Stimulated activated CD8-positive, alpha-beta memory T cell treated with anti-CD3 and anti-CD28 coated beads, Interleukin-4, amount 100 ng/mL, for 1 hour (primary cell): ENCODE results near the gene FLT3LG.

Experiments used
- DNase-seq, 2 donors: peaks; one replicate each; pipeline ENCODE4 v3.0.0-alpha.2; 2020; ENCODE audit warnings: low read depth in 2 of 2, low spot score in 1 of 2

The FLT3LG gene

DNA sequence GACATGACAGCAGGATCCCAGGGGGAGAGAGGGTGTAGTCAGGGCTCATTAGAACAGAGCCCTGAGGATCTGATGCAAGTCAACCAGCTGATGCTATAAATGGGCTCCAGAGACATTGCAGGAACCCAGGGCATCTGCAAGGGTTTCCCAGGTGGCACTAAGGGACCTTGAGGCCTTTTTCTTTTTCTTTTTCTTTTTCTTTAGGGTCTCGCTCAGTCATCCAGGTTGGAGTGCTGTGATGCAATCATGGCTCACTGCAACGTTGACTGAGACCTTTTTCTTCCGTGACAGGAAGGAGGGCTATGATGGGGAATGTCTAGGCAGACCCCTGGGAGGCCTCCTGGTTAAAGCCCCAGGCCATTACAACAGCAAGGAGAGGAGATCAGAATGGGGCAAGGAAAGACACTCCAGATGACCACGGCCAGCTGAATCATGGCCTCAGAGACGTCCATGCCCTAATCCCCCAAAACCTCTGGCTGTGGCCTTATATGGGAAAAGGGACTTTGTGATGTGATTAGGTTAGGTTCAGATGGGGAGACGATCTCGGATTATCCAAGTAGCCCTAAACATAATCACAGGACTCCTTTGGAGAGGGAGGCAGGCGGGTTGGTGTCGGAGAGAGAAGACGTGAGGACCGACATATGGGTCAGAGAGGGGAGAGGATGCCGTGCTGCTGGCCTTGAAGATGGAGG lies 33.9 kb downstream of the FLT3LG start:
- DNase-seq: no peak

DNA sequence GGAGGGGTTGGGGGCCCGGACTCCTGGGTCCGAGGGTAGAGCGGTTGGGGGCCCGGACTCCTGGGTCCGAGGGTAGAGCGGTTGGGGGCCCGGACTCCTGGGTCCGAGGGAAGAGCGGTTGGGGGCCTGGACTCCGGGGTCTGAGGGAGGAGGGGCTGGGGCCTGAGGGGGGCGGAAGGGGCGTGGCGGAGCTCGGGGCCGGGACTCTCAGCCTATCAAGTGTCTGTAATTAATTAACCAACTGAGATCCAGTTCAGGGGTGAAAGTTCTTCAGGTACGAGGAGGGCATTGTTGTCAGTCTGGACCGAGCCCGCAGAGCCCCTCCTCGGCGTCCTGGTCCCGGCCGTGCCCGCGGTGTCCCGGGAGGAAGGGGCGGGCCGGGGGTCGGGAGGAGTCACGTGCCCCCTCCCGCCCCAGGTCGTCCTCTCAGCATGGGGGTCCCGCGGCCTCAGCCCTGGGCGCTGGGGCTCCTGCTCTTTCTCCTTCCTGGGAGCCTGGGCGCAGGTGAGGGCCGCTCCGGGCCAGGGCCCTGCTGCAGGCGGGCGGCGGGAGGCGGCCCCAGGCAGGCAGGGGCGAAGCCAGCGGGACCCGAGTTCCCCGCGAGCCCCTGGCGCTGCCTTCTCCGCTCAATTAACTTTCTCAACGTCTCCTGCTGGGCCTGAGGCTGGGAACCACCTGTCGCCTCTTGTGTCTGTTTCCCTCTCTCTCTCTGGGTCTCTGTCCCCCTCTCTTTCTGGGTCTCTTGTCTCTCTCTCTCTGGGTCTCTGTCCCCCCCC lies 39.1 kb downstream of the FLT3LG start:
- no peak for DNase-seq

DNA sequence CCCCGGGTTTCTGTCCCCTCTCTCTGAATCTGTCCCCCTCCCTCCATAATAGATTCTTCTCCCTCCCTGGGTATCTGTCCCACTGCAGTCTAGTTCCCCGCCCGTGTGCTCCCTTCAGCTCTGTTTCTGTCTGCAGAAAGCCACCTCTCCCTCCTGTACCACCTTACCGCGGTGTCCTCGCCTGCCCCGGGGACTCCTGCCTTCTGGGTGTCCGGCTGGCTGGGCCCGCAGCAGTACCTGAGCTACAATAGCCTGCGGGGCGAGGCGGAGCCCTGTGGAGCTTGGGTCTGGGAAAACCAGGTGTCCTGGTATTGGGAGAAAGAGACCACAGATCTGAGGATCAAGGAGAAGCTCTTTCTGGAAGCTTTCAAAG lies 39.7 kb downstream of the FLT3LG start:
- no peak for DNase-seq

DNA sequence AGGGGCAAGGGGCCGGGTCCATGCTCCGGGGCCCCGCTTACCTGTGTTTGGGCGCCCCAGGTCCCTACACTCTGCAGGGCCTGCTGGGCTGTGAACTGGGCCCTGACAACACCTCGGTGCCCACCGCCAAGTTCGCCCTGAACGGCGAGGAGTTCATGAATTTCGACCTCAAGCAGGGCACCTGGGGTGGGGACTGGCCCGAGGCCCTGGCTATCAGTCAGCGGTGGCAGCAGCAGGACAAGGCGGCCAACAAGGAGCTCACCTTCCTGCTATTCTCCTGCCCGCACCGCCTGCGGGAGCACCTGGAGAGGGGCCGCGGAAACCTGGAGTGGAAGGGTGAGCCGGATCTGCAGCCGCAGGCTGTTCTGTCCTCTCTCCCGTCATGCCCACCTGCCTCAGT lies 40.1 kb downstream of the FLT3LG start:
- DNase-seq: no peak

DNA sequence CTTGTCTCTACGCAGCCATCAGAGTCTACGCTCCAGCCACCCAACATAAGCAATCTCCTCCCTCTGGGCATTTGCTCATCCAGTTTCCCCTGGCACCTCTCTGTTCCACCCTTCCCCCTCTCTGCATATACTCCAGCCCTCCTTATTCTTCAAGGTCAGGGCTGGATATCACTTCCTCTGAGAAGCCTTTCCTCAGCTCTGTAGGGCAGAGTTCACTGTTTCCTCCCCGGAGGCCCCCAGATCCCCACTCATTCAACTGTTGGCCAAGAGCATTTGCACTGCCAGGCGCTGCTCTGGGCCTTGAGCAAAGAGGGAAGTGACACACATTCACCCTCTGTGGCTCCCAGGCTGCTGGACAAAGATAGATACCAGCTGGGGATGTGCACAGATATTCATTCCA lies 41.8 kb downstream of the FLT3LG start:
- DNase-seq: no peak

DNA sequence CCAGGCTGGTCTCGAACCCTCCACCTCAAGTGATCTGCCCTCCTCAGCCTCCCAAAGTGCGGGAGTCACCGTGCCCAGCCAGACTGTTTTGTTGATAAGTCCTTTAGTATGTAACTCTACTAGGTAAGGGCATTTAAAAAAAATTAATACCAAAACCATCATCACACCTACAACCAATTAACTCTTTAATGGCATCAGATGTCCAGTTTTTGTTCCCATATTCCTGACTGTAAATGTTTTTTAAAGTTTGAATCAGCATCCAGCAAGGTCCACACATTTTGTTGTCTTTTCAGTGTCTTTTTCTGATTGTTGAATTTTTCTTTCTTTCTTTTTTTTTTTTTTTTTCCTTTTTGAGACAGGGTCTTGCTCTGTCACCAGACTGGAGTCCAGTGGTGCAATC lies 44.0 kb downstream of the FLT3LG start:
- DNase-seq: no peak

DNA sequence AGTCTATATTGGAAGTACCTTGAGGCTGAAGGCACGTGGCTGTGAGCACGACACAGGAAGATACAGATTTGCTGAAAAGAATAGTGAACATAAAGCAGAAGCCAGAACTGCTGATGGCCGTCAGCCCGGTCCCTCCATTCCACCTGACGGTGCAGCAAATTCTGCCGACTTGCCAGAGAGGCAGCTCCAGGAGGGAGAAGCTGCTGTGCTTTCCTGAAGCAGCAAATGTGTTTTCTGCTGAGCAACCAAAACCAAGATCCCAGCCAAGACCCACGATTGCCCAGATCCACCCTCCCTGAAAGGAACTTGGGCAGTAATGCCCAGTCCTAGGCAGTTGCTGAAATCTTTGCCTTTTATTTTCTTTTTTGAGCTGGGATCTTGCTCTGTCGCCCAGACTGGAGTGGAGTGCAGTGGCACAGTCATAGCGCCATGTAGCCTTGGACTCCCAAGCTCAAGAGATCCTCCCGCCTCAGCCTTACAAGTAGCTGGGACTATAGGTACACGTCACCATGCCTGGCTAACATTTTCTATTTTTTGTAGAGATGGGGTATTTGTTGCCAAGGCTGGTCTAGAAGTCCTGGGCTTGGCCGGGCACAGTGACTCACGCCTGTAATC lies 46.8 kb downstream of the FLT3LG start:
- DNase-seq: no peak

DNA sequence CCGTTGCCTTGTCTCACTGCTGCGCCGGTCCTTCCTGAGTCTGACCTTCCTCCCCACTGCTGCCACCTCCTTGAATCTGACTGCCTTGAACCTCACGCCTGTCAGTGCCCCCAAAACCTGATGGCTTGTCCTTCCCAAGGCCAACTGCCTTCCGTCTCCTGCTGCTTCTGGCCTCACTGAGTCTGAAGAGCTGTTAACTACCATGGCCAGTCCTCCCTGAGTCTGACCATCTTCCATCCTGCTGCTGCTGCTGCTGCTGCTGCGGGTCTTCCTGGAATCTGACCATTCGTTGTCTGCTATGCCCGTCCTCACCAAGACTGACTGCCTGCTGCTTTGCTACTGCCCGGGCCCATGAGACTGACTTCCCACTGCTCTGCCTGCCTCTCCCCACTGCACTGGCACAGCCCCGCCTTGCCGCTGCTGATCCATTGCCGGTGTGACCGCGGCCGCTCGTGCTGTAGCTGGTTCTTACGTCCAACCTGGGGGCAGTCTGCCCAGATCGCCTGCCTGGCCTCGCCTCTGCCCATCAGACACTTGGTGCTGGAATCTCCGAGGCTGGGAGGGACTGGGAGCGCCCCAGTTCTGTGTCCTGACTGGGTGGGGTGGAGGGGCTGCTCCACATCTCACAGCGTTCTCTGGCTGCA lies 50.9 kb downstream of the FLT3LG start:
- no peak for DNase-seq

DNA sequence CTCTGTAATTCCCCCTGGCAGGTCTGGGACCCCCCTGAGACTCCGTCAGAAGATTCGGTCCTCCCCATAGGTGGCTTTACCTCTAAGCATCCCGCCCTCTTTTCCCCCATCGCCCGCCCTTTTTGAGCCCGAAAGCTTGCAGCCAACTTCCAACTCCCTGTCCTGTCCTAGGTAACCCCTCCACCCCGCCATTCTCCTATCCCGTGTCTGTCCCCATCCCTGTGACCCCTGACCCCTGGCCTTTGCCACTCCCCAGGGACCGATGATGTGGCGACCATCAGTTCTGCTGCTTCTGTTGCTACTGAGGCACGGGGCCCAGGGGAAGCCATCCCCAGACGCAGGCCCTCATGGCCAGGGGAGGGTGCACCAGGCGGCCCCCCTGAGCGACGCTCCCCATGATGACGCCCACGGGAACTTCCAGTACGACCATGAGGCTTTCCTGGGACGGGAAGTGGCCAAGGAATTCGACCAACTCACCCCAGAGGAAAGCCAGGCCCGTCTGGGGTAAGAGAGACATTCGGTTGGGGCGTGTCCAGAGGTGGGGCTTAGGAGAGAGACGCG lies 54.3 kb downstream of the FLT3LG start:
- no peak for DNase-seq

DNA sequence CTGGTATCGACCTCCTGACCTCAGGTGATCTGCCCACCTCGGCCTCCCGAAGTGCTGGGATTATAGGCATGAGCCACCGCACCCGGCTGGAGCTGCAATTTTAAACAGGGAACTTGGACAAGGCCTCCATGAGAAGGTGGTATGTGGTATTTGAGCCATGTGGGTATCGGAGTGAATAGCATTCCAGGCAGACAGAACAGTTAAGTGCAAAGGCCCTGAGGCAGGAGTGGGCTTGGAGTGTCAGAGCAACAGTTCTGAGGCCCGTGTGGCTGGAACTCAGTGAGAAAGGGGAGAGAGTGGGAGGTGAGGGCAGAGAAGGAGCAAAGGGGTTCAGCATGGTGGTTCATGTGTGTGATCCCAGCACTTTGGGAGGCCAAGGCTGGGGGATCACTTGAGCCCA lies 56.7 kb downstream of the FLT3LG start:
- no peak for DNase-seq

DNA sequence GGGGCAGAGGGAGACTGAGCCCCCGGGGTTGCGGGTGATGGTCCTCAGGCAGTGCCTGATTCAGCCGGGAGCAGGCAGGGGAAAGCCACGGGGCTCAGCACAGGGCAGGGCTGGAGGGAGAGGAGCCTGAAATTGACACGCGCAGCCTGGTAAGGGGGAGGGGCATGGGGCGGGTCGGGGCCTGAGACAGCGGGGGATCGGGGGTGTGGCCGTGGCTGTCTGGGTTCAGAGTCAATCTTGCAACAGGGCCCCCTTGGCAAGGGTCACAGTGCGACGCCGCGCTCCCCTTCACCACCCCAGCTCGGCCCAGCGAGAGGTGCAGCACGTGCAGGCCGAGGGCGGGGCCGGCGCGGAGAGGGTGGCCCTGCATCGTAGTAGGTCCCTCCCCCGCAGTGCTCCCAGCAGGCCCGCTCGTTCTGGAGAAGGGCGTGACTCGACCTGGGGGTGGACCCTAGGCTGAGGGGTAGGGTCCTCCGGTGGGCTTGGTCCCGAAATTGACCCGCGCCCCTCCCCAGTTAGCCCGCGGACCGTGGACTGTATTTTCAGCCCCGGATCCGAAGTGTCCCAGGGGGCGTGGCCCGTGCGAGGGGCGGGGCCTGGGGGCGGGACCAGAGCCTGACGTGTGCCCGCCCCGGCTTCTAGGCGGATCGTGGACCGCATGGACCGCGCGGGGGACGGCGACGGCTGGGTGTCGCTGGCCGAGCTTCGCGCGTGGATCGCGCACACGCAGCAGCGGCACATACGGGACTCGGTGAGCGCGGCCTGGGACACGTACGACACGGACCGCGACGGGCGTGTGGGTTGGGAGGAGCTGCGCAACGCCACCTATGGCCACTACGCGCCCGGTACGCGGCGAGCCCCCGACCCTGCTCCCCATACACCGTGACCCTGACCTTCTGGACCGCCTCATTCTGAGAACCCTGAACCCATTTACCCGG lies 59.8 kb downstream of the FLT3LG start:
- peak; percentile 69 to 72 for DNase-seq

DNA sequence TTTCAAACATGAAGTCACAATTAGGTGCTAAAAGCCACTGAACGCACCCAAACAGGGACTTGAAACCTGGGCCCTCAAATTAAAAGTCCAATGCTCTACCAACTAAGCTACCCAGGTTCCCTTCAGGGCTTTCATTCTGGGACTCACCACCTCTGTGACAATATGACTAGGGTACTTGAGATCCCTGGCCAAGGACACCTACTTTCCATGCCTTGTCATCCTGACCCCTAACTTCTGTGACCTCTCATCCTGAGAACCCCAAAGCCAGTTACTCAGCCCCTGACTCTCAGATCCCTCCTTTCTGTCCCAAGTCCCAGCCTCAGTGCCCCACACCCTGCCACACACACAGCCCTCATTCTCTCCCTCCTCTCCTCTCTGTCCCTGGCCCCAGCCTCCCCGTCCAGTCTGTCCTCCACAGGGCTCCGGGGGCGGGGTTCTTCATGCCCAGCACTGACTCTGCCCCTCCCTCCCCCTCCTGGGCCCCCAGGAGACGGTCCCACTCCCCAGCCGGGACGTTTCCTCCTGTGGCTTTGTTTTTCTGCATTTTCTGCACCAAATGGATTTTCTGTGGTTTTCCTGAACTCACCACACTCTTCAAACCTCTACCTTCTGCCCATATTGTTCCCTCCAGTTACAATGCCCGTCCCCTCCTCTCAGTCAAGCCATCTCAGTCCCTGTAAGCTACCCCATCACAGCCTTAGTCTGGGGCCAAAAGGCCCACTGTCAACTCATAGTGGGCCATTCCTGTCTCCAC lies 60.8 kb downstream of the FLT3LG start:
- DNase-seq: no peak
